Lower leg skin (tissue), 4 donors: Measurements from ENCODE around the gene CAMK2N1. TPM values are rescaled to one million over a fixed set of nuclear protein-coding genes. Genes with fewer than 3 reads are reported as not detected.

Source experiments
- DNase-seq, 2 donors: peaks; one replicate each; pipeline ENCODE4 v3.0.0-alpha.2; 2019; ENCODE audit warnings: low spot score in 2 of 2
- H3K4me3 ChIP-seq: fragments of 200-600 bp; sonication (generic); 2 replicates; pipeline ENCODE4 v1.5.1; 2017; ENCODE audit warnings: mild to moderate bottlenecking, low read depth; ENCODE audit not compliant: poor library complexity, severe bottlenecking
- CTCF ChIP-seq, 3 donors: fragments of 450-650 bp; IDR thresholded peaks; one replicate each; pipeline ENCODE4 v1.5.1; 2016; ENCODE audit warnings: antibody characterized with exemption in 3 of 3, mild to moderate bottlenecking in 3 of 3, moderate library complexity in 2 of 3
- POLR2A ChIP-seq, 2 donors: fragments of 450-650 bp; IDR thresholded peaks; one replicate each; pipeline ENCODE4 v1.6.1; 2016 to 2017; ENCODE audit warnings: antibody characterized with exemption in 2 of 2, mild to moderate bottlenecking in 1 of 2, moderate library complexity in 1 of 2
- WGBS, 2 donors: methylation state at CpG; one replicate each; pipeline ENCODE4 v1.1.5; 2018; 5-methylcytosine and 5-hydroxymethylcytosine counted together
- intact Hi-C: fragments of 100-400 bp; cut with DNase I; formaldehyde crosslinking; loops from one replicate; pipeline ENCODE4 v1.15.0; 2023; ENCODE audit warnings: low total_unique reads
- total RNA-seq, 4 donors: library from RNA; depleted of rRNA; stranded (reverse); fragments of >200 nt; gene quantifications; one replicate each; pipeline ENCODE4 v1.1.0, GENCODE V29; 2016

CAMK2N1 gene
- total RNA-seq, 4 donors from 2014 or later = 3.8 to 13.3 (median 8.4) TPM

DNA sequence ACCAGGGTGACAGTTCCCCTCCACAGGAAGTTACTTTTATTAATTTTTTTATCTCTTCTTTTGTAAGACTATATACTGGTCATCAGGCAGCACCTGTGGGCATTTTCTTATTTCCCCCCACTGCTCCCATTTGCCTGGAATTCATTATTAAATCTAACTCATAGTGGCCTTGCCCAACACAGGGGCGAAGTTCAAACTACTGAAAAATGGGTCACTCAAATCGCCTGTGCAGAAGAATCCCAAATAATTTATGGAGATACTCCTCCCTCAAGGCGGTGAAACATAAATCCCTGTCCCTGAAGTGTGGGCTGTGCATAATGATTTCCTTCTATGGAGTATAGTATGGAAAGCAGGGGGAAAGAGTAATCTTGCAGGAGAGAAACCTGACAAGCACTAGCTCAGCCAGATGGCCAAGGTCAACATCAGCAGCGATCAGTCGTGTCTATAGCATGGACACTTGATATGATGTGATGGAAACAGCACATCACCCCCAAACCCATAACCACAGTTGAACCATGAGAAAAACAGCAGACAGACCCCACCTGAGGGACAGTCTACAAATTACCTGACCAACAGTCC, 7.9 kb downstream of the CAMK2N1 start:
- intact Hi-C loops = no loop called here
- H3K4me3 ChIP-seq = no peak overlapping the region
- no peak for TF ChIP-seq CTCF (IDR thresholded peaks at IDR 0.05)
- no peak for TF ChIP-seq POLR2A (IDR thresholded peaks at IDR 0.05)
- 56 to 60% methylated on average over 5 of the region's 5 CpGs for WGBS, 2 donors
- DNase-seq = no peak

GRCh38 chr1:20477348-20478056, 8.5 kb downstream of the CAMK2N1 start:
- DNase-seq = no peak
- intact Hi-C loops = loop anchor here (2.0 kb wide), 1 partner anchor 31 kb away; the partner anchor contains the start of gene MUL1
- WGBS, 2 donors = 39 to 42% methylated on average over 10 of the region's 10 CpGs
- no peak overlapping the region for H3K4me3 ChIP-seq
- TF ChIP-seq POLR2A (IDR thresholded peaks at IDR 0.05) (no peak), CTCF (IDR thresholded peaks at IDR 0.05) (no peak)

DNA sequence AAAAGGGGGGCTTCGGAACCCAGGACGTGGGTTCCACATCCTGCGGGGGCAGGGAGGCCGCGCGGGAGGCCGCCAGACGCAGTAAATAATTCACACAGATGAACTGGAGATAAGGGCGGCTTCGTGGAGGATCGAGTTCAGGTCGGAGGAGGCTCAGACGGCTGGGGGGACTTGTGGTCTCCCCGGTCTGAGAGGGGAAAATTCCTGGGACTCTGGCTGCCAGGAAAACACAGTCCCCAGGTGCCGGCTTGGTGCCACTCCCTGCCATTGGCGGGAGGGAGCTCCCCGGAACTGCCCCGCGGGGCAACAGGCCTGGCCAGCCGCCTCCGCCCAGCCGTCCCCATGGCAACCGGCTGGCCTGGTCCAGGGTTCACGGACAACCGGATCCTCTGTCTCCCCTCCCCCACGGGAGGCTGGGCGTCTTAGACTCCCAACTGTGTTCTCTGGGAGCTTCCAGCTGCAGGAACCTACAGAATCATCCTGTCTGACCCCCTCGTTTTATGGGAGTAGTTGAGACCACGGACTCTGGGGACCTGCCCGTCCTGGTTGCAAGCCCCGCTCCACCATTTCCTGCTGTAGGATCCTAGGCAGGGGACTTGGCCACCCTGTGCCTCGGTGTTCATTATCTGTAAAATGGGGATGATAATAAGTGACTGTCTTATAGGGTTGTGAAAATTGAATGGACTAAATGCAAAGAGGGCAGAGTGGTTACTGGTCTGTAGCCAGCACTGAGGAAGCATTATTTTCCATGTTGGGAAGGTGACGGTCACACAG, 9.6 kb downstream of the CAMK2N1 start:
- intact Hi-C loops = loop anchor here (2.0 kb wide), 1 partner anchor 32 kb away; the partner anchor contains the start of gene MUL1
- no peak for DNase-seq
- no peak overlapping the region for H3K4me3 ChIP-seq
- TF ChIP-seq POLR2A (IDR thresholded peaks at IDR 0.05) (no peak), CTCF (IDR thresholded peaks at IDR 0.05) (no peak)
- WGBS, 2 donors = 14 to 16% methylated on average over 22 to 32 of the region's 33 CpGs

GRCh38 chr1:20474996-20475395, 11.0 kb downstream of the CAMK2N1 start:
- DNase-seq = no peak
- no peak overlapping the region for H3K4me3 ChIP-seq
- WGBS, 2 donors = 55 to 60% methylated on average over 7 of the region's 7 CpGs
- intact Hi-C loops = no loop called here
- TF ChIP-seq CTCF (IDR thresholded peaks at IDR 0.05) = no peak
- TF ChIP-seq POLR2A (IDR thresholded peaks at IDR 0.05) = no peak

GRCh38 chr1:20474333-20474975, 11.6 kb downstream of the CAMK2N1 start:
- TF ChIP-seq POLR2A (IDR thresholded peaks at IDR 0.05) (no peak), CTCF (IDR thresholded peaks at IDR 0.05) (no peak)
- no peak overlapping the region for H3K4me3 ChIP-seq
- intact Hi-C loops = no loop called here
- DNase-seq = no peak
- 82 to 87% methylated on average over 2 of the region's 2 CpGs for WGBS, 2 donors
